Measurements from ENCODE around the gene UTP15.

The UTP15 gene

DNA sequence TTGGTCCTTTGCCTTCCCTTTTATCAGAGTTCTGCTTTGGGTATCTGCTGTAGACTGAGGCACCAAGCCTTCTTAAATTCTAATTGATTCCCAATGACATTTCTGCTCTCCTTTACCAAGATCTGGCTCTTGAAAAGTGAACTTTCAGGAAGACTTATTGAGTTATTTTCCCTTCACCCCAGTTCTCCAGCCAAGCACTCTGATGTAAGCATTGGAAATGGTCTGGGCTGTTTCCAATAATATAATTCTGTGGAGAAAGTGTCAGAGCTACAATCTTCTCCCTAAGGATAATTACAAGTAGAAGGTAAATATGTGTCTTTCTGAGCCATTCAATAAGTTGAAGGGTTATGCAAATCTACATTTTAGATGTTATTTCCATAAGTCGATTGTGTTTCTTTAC is 36.5 kb upstream of the UTP15 start:
- no peaks in the 10 kb centered on the region for H3F3A ChIP-seq (ENCODE audit: low read depth)
- H3K9ac ChIP-seq (ENCODE audit: low read depth, low read length, poor library complexity, severe bottlenecking), result no peak overlapping the region
- H3K4me3 ChIP-seq (ENCODE audit: low read length, poor library complexity, severe bottlenecking), result no peak overlapping the region
- no peak overlapping the region for H3K4me2 ChIP-seq (ENCODE audit: low read depth, low read length, poor library complexity, severe bottlenecking)
- no peaks in the 10 kb centered on the region for H4K20me1 ChIP-seq (ENCODE audit: insufficient read depth, low read length, poor library complexity, severe bottlenecking)
- no peak for TF ChIP-seq EZH2phosphoT487 (IDR thresholded peaks at IDR 0.05; ENCODE audit: borderline replicate concordance)
- TF ChIP-seq, protein P1, sequence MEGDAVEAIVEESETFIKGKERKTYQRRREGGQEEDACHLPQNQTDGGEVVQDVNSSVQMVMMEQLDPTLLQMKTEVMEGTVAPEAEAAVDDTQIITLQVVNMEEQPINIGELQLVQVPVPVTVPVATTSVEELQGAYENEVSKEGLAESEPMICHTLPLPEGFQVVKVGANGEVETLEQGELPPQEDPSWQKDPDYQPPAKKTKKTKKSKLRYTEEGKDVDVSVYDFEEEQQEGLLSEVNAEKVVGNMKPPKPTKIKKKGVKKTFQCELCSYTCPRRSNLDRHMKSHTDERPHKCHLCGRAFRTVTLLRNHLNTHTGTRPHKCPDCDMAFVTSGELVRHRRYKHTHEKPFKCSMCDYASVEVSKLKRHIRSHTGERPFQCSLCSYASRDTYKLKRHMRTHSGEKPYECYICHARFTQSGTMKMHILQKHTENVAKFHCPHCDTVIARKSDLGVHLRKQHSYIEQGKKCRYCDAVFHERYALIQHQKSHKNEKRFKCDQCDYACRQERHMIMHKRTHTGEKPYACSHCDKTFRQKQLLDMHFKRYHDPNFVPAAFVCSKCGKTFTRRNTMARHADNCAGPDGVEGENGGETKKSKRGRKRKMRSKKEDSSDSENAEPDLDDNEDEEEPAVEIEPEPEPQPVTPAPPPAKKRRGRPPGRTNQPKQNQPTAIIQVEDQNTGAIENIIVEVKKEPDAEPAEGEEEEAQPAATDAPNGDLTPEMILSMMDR (conservative IDR thresholded peaks at IDR 0.05; ENCODE audit: low read length), result no peak
- H3K4me1 ChIP-seq (ENCODE audit: insufficient read depth, low read length, poor library complexity, severe bottlenecking), result no peaks in the 10 kb centered on the region
- no peaks in the 10 kb centered on the region for H3K27me3 ChIP-seq (ENCODE audit: insufficient read depth, low read length, poor library complexity, severe bottlenecking)
- no peaks in the 10 kb centered on the region for H3K79me2 ChIP-seq (ENCODE audit: insufficient read depth, low read length)
- no peaks in the 10 kb centered on the region for H3K36me3 ChIP-seq (ENCODE audit: insufficient read depth, low read length)
- no peaks in the 10 kb centered on the region for H3K9me2 ChIP-seq (replicated peaks; ENCODE audit: low read depth, low read length)
- no peak overlapping the region for H2AFZ ChIP-seq (ENCODE audit: low read length)
- H3K9me3 ChIP-seq (ENCODE audit: insufficient read depth, low read depth, low read length), result no peaks in the 10 kb centered on the region

DNA sequence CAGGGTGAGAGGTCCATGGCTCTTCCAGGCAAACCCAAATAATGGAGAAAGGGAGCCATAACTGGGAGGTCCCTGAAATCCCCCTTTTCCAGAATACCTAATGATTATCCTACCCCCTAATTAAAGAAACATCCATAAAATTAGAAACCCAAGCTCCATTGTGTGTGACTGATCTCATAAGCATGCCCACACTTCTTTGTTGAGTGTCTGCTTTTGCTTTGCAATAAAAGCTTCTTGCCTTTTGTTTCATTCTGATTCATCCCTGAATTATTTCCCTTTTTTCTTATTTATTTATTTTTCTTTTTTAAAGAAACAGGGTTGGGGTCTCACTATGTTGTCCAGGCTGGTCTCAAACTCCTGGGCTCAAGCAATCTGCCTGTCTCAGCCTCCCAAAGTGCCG is 34.2 kb upstream of the UTP15 start:
- Histone ChIP-seq H3K36me3 (ENCODE audit: insufficient read depth, low read length) (no peaks in the 10 kb centered on the region), H3F3A (ENCODE audit: low read depth) (no peaks in the 10 kb centered on the region), H3K9ac (ENCODE audit: low read depth, low read length, poor library complexity, severe bottlenecking) (no peak overlapping the region), H4K20me1 (ENCODE audit: insufficient read depth, low read length, poor library complexity, severe bottlenecking) (no peaks in the 10 kb centered on the region), H3K4me3 (ENCODE audit: low read length, poor library complexity, severe bottlenecking) (no peak overlapping the region), H3K27me3 (ENCODE audit: insufficient read depth, low read length, poor library complexity, severe bottlenecking) (no peaks in the 10 kb centered on the region), H2AFZ (ENCODE audit: low read length) (no peak overlapping the region), H3K4me1 (ENCODE audit: insufficient read depth, low read length, poor library complexity, severe bottlenecking) (no peaks in the 10 kb centered on the region), H3K4me2 (ENCODE audit: low read depth, low read length, poor library complexity, severe bottlenecking) (no peak overlapping the region), H3K79me2 (ENCODE audit: insufficient read depth, low read length) (no peaks in the 10 kb centered on the region), H3K9me3 (ENCODE audit: insufficient read depth, low read depth, low read length) (no peaks in the 10 kb centered on the region), H3K9me2 (replicated peaks; ENCODE audit: low read depth, low read length) (no peaks in the 10 kb centered on the region)
- TF ChIP-seq, protein P1 (conservative IDR thresholded peaks at IDR 0.05; ENCODE audit: low read length), result no peak
- no peak for TF ChIP-seq EZH2phosphoT487 (IDR thresholded peaks at IDR 0.05; ENCODE audit: borderline replicate concordance)

DNA sequence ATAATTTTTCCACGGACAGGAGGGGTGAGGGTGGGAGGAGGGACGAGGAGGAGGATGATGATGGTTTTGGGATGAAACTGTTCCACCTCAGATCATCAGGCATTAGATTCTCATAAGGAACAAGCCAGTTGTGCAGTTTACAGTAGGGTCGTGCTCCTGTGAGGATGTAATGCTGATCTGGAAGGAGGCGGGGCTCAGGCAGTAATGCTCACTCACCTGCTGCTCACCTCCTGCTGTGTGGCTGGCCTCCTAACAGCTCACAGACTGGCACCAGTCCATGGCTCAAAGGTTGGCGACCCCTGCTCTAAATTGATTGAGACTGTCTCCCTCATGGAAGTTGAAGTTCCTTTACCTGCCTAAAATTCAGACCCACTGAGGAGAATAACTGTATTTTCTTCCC is 33.3 kb upstream of the UTP15 start:
- TF ChIP-seq, protein P1 (conservative IDR thresholded peaks at IDR 0.05; ENCODE audit: low read length), result no peak
- TF ChIP-seq EZH2phosphoT487 (IDR thresholded peaks at IDR 0.05; ENCODE audit: borderline replicate concordance), result no peak
- no peaks in the 10 kb centered on the region for H3K9me3 ChIP-seq (ENCODE audit: insufficient read depth, low read depth, low read length)
- no peaks in the 10 kb centered on the region for H3K36me3 ChIP-seq (ENCODE audit: insufficient read depth, low read length)
- no peaks in the 10 kb centered on the region for H3K4me1 ChIP-seq (ENCODE audit: insufficient read depth, low read length, poor library complexity, severe bottlenecking)
- H3K27me3 ChIP-seq (ENCODE audit: insufficient read depth, low read length, poor library complexity, severe bottlenecking), result no peaks in the 10 kb centered on the region
- H3K79me2 ChIP-seq (ENCODE audit: insufficient read depth, low read length), result no peaks in the 10 kb centered on the region
- H3K9me2 ChIP-seq (replicated peaks; ENCODE audit: low read depth, low read length), result no peaks in the 10 kb centered on the region
- no peaks in the 10 kb centered on the region for H4K20me1 ChIP-seq (ENCODE audit: insufficient read depth, low read length, poor library complexity, severe bottlenecking)
- no peak overlapping the region for H3K9ac ChIP-seq (ENCODE audit: low read depth, low read length, poor library complexity, severe bottlenecking)
- no peak overlapping the region for H3K4me3 ChIP-seq (ENCODE audit: low read length, poor library complexity, severe bottlenecking)
- H3K4me2 ChIP-seq (ENCODE audit: low read depth, low read length, poor library complexity, severe bottlenecking), result no peak overlapping the region
- H3F3A ChIP-seq (ENCODE audit: low read depth), result no peaks in the 10 kb centered on the region
- no peak overlapping the region for H2AFZ ChIP-seq (ENCODE audit: low read length)

Data from Loucy (cell line).